ENCODE measurements around the gene BARX2. TPM values are rescaled to one million over a fixed set of nuclear protein-coding genes. Genes with fewer than 3 reads are reported as not detected.
A peak's percentile ranks its signal among the peaks of the same experiment; 100 is the strongest.

The BARX2 gene
- total and polyA plus RNA-seq, 2 of the 4 experiments (the other 2 are of a cell fraction), result not detected

DNA sequence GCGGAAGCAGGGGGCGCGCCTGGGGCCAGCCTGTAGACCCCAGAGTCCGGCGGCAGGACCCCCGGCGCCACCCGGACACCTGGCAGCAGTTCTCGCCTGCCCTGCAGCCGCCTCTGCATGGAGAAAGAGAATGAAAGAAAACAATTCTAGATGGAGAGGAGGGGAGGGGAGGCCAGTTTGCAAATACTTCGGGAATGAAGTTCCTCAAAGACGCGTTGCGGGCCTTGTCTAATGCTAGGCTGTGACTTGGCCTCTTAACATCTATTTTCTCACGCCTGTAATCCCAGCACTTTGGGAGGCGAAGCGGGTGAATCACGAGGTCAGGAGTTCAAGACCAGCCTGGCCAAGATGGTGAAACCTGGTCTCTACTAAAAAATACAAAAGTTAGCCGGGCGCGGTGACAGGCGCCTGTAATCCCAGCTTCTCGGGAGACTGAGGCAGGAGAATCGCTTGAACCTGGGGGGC lies 2.1 kb upstream of the BARX2 start:
- dilution Hi-C loops (cut with HindIII; ENCODE audit: low sequenced_read_pairs, unreplicated experiment) (no loop called here), intact Hi-C loops (cut with micrococcal nuclease) (no loop called here)
- WGBS, 2 experiments (ENCODE audit: extremely low coverage in 2 of 2, insufficient read length in 1 of 2), result 0% methylated on average over 7 of the region's 24 CpGs; no CpG with 5 or more reads in 1 of the 2 experiments

More for the DNA sequence above, 2.1 kb upstream of the BARX2 start:
- H4K8ac ChIP-seq (ENCODE audit: low read depth in 2 of 2, low read length in 2 of 2), result no peak overlapping the region
- H2BK5ac ChIP-seq (ENCODE audit: low read depth, low read length, poor library complexity, severe bottlenecking), result no peak overlapping the region
- H3K14ac ChIP-seq (replicated peaks; ENCODE audit: low read depth, low read length), result no peak overlapping the region
- BruUV-seq (replicated peaks), result no TSS peak
- TF ChIP-seq MAFK (IDR thresholded peaks at IDR 0.05; ENCODE audit: low read depth, low read length) (no peak), NFE2L2 (IDR thresholded peaks at IDR 0.05; ENCODE audit: low read depth, low read length) (no peak), CHD1 (IDR thresholded peaks at IDR 0.05; ENCODE audit: low read depth, low read length) (no peak), RCOR1 (IDR thresholded peaks at IDR 0.05; ENCODE audit: insufficient replicate concordance, low read length) (no peak), CEBPB (IDR thresholded peaks at IDR 0.05; ENCODE audit: low read depth, low read length) (no peak), RAD21 (IDR thresholded peaks at IDR 0.05; ENCODE audit: low read length) (no peak), CTCF (conservative IDR thresholded peaks at IDR 0.05; ENCODE audit: low read depth, low read length) (no peak), RFX5 (IDR thresholded peaks at IDR 0.05; ENCODE audit: low read depth, low read length) (no peak), ELK1 (IDR thresholded peaks at IDR 0.05; ENCODE audit: borderline replicate concordance, low read depth, low read length) (no peak), MXI1 (IDR thresholded peaks at IDR 0.05; ENCODE audit: borderline replicate concordance, low read depth, low read length) (no peak), MAZ (IDR thresholded peaks at IDR 0.05; ENCODE audit: borderline replicate concordance, low read depth, low read length) (no peak), USF2 (IDR thresholded peaks at IDR 0.05; ENCODE audit: low read depth, low read length) (no peak), SMC3 (IDR thresholded peaks at IDR 0.05; ENCODE audit: low read depth, low read length) (no peak), POLR2A (IDR thresholded peaks at IDR 0.05; ENCODE audit: low read depth, low read length) (no peak), FOS (IDR thresholded peaks at IDR 0.05; ENCODE audit: low read depth, low read length) (no peak), BHLHE40 (IDR thresholded peaks at IDR 0.05; ENCODE audit: low read depth, low read length) (no peak)
- no peak overlapping the region for H3K27ac ChIP-seq (ENCODE audit: insufficient read depth, low read length)
- H3K4ac ChIP-seq (ENCODE audit: low read depth, low read length), result no peak overlapping the region
- H3K36me3 ChIP-seq (ENCODE audit: control insufficient read depth, insufficient read depth, low read length), result no peaks in the 10 kb centered on the region
- DNase-seq (no peak), ATAC-seq (ENCODE audit: low read depth) (no peak)
- no peak overlapping the region for H2AFZ ChIP-seq (replicated peaks; ENCODE audit: low read length, poor library complexity)
- no peaks in the 10 kb centered on the region for H4K20me1 ChIP-seq (ENCODE audit: insufficient read depth, low read length)
- H2BK20ac ChIP-seq (ENCODE audit: low read depth, low read length), result no peak overlapping the region
- H3K4me1 ChIP-seq (ENCODE audit: control insufficient read depth, insufficient read depth, low read length), result peaks cover 2% of the 10 kb centered on the region; the same call in 1 of the 2 replicates
- no peak overlapping the region for H2AK9ac ChIP-seq (replicated peaks; ENCODE audit: low read depth, low read length, poor library complexity)
- H3K9me1 ChIP-seq (ENCODE audit: insufficient read depth, low read length), result no peaks in the 10 kb centered on the region
- H3K9me3 ChIP-seq (ENCODE audit: control insufficient read depth, insufficient read depth, low read length), result no peaks in the 10 kb centered on the region
- H4K5ac ChIP-seq (ENCODE audit: low read depth, low read length), result no peak overlapping the region
- no peak overlapping the region for H2BK120ac ChIP-seq (ENCODE audit: low read depth, low read length)
- H2AK5ac ChIP-seq (ENCODE audit: low read depth, low read length), result no peak overlapping the region
- peak overlapping the region; percentile 48; the same call in 1 of the 2 replicates for H3K4me2 ChIP-seq (ENCODE audit: low read depth, low read length)
- no peak overlapping the region for H3K56ac ChIP-seq (ENCODE audit: extremely low read depth, insufficient read depth, low read length)
- no peak overlapping the region for H3K23ac ChIP-seq (ENCODE audit: low read depth, low read length)
- no peak overlapping the region for H4K91ac ChIP-seq (ENCODE audit: insufficient read depth, low read depth, low read length)
- ChIA-PET CTCF (no interaction called here), POLR2A (ENCODE audit: unreplicated experiment) (no interaction called here)
- H3K4me3 ChIP-seq (ENCODE audit: insufficient read depth, low read depth, low read length), result peak overlapping the region; percentile 23
- no peak overlapping the region for H3K9ac ChIP-seq (ENCODE audit: low read depth, low read length)
- H3K79me1 ChIP-seq (ENCODE audit: low read depth in 1 of 2, low read length in 2 of 2), result no peaks in the 10 kb centered on the region
- in situ Hi-C loops (cut with MboI; ENCODE audit: low sequenced_read_pairs), result no loop called here
- H3K27me3 ChIP-seq (ENCODE audit: control insufficient read depth, insufficient read depth, low read length), result peaks cover 73% of the 10 kb centered on the region
- H2BK15ac ChIP-seq (ENCODE audit: low read depth, low read length), result no peak overlapping the region
- no peak overlapping the region for H3K18ac ChIP-seq (ENCODE audit: low read depth, low read length)

Data from IMR-90 (cell line).